ENCODE results near the gene DCAF8L1.
"Not testable (repeated sequence)": the region's sequence is repeated elsewhere in the genome, so short reads cannot be mapped to it uniquely, and the experiment has no call there.

DCAF8L1 gene

GRCh38 chrX:27981349-27981748 is at the start of gene DCAF8L1:
Gene DCAF8L1, minus strand, starts transcription at chrX:27981449. Its CDS starts 115 bp downstream, at chrX:27981334.
- no peak for DNase-seq (ENCODE audit: low spot score)

GRCh38 chrX:28022371-28022770 is 41.1 kb upstream of the DCAF8L1 start:
- DNase-seq (ENCODE audit: low spot score), result no peak

DNA sequence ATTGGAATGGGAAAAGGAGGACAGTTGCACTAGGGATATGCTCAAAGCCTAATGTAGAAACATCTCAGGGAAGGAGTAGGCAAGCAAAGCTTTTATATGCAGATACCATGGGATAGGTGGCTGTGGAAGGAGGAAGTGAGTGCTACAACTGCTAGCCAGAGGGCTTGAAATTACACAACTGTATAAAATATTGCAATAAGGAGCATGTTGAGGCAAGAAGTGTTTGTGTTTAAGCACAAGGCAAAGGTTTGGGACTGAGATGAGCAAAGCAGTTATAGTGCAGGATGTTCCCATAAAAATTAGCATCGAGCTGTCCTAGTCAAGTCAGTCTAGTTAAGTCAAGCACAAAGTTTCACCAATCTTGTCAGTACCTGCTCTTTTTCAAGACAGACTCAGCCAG is 35.6 kb upstream of the DCAF8L1 start:
- DNase-seq (ENCODE audit: low spot score), result no peak

DNA sequence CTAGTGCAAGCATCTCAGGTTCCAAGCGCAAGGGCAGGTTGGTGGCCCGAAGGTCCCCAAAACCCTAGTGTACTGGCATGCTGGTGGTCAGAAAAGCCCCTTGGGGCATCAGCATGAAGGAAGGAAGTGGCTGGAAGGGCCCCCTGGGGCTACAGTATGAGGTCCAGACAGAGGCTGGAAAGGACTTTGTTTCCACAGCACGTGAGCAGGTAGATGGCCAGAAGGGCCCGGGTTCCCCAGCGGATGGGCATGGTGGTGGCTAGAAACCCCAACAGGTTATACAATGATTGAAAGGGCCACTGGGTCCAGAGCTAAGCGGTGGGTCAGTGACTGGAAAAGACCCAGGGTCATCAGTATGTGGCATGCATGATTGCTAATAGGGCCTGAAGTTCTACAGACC is 34.7 kb upstream of the DCAF8L1 start:
- DNase-seq (ENCODE audit: low spot score), result no peak

DNA sequence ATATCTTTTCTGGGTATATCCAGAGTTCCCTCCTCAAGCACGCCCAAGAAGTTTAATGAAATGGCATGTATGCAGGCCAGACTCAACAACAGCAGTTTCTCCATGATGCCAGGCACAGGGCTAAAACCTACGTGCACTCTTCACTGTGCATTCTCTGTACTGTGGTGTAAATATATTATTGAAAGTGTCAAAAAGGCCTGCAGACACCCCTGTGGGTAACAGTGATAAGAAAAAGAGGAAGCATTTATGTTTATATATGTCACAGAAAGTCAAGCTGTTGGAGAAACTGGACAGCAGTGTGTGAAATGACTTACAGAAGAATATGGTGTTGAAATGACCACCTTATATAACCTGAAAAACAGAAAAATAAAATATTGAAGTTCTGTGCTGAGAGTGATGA is 29.6 kb upstream of the DCAF8L1 start:
- no peak for DNase-seq (ENCODE audit: low spot score)

- DNase-seq (ENCODE audit: low spot score), result no peak
These were observed 17.4 kb upstream of the DCAF8L1 start for GRCh38 chrX:27998666-27999065.

DNA sequence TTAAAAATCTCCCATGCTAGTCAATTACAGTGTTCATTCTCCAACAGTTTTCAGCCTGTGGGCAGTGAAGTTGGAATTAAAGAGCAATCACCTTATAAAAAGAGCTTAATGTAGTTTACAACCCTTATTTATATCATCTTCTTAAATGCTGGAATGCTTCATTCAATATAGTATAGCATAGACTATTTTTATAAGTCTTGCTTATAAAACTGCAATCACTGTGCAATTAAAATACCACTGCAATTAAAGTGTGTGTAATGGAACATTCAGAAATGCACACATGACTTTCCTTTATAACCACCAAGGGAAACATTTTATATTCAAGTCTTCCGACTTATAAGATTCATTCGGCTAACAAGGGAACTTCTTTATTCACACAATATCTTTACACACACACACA is 16.4 kb upstream of the DCAF8L1 start:
- no peak for DNase-seq (ENCODE audit: low spot score)

GRCh38 chrX:27996132-27996531 is 14.9 kb upstream of the DCAF8L1 start:
- DNase-seq (ENCODE audit: low spot score), result no peak

GRCh38 chrX:27995611-27996010 is 14.4 kb upstream of the DCAF8L1 start:
- no peak for DNase-seq (ENCODE audit: low spot score)

- no peak for DNase-seq (ENCODE audit: low spot score)
These were observed 6.8 kb upstream of the DCAF8L1 start for GRCh38 chrX:27987862-27988646.

DNA sequence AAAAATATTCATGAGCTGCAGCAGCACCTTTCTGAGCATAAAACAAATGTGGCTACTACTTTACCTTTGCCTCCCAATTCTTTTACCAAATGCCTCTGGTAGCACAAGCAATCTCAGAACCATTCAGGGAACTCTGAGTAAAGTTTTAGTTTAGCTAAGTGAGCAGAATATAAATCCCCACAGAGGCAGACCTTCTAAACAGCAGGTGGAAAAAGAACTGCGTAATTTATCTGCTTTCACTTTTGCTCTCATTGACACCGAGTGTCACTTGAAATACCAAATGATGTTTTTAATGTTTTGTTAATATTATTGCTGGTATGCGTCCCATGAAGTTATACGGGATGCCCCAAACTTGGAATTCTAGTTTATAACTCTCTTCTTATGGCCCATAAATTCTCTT is 4.3 kb downstream of the DCAF8L1 start:
- not testable (repeated sequence) for DNase-seq (ENCODE audit: low spot score)

DNA sequence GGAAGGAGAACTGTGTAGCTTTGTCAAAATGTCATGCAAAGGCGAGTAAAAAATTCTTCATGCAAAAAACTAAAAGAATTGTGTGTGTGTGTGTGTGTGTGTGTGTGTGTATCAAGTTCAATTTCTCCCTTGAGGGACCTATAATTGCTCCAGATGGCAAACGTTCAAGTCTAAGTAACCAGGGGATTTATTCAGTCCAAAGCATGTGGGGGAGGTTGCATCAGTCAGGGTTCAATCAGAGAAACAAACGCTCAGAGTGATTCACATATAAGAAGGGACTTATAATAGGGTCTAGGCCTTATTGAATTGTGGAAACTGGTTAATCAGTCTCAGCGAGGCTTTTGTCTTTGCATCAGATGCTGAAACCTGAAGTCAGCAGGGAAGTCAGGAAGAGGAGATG is 5.0 kb downstream of the DCAF8L1 start:
- no peak for DNase-seq (ENCODE audit: low spot score)

DNA sequence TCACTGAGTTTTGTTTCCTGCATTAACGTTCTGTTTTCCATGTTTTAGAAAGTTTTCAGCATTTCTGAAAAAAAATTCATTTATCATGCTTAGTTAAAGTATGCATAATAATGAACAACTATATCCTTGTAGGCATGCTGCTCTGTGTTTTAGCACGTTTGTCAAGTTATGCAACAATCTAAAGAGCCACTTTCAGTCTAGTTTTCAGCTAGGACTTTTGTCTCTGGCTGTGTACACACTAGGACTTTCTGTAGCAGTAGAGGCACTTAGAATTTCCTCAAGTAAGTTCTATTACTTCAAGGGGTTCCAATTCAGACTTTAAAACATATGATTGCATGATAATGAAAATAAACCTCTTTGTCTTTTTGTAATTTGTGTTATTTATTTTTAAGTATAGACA is 12.4 kb downstream of the DCAF8L1 start:
- no peak for DNase-seq (ENCODE audit: low spot score)

DNA sequence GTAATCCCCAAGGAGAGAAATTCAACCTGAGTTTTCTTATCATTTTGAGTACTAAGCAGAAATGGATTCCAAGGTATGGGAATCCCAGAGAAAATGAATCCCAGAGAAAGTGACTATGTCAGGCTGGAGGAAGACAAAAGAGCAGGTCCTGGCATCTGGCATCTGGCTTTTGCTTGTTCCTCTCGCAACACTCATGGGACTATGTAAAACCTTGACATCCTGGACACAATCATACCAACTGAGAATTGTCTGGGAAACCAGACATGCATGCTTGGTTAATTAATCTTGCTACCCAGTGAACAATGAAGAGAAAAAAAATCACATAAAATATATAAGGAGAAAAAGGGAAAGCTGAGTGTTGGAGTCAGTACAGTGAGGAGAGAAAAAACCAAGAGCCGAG is 12.9 kb downstream of the DCAF8L1 start:
- peak; percentile 3 for DNase-seq (ENCODE audit: low spot score)

DNA sequence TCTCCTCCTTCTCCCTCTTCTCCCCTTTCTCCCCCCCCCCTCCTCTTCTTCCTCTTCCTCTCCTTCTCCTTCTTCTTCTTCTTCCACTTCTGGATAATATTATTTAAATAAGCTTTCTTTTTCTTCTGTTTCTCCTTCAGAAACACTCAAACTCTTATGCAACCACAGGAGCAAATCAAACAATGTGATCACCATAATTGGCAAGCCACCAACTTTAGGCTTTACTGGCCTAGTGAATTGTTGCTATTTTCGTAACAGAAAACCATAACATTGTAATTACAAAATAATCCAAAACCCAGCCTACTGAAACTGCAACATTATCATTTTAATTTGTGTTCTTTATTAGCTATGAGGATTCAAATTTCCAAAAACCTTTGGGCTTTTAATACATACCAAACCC is 14.3 kb downstream of the DCAF8L1 start:
- peak; percentile 26 for DNase-seq (ENCODE audit: low spot score)

GRCh38 chrX:27966492-27966891 is 14.8 kb downstream of the DCAF8L1 start:
- no peak for DNase-seq (ENCODE audit: low spot score)

DNA sequence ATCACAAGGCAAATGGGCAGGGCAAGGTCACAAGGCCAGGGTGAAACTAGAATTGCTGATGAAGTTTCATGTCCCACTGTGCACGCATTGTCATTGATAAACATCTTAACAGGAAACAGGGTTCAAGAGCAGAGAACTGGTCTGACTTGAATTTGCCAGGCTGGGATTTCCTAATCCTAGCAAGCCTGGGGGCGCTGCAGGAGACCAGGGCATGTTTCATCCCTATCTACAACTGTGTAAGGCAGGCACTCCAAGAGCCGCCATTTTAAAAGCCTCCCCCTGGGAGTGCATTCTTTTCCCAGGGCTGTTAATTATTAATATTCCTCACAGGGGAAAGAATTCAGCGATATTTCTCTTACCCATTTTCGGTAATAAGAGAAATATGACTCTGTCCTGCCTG is 15.9 kb downstream of the DCAF8L1 start:
- not testable (repeated sequence) for DNase-seq (ENCODE audit: low spot score)

DNA sequence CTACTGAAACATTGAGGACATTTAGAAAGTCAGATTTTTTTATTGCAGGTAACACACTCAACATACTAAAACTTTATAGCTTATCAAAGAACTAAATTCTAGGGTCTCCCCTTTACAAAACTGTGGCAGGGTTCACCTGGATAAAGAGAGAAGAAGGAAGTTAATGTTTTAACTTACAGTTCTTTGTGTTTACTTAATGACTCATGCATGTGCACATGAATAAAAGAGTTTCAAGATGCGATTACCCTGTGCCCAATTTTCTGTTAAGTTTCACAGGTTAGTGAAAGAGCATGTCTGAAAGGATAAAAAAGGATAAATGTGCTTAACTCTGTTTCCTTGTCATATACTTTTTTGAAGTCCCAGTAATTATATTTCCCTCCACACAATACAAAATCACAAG is 16.8 kb downstream of the DCAF8L1 start:
- peak; percentile 34 for DNase-seq (ENCODE audit: low spot score)

DNA sequence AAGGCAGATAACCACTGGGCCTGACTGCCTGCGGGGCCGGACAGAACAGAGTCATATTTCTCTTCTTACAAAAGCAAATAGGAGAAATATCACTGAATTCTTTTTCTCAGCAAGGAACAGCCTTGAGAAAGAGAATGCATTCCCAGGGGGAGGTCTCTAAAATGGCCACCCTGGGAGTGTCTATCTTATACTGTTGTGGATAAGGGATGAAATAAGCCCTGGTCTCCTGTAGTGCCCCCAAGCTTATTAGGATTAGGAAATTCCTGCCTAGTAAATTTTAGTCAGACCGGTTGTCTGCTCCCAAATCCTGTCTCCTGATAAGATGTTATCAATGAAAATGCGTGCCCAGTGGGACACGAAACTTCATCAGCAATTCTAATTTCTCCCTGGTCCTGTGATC is 20.8 kb downstream of the DCAF8L1 start:
- not testable (repeated sequence) for DNase-seq (ENCODE audit: low spot score)

DNA sequence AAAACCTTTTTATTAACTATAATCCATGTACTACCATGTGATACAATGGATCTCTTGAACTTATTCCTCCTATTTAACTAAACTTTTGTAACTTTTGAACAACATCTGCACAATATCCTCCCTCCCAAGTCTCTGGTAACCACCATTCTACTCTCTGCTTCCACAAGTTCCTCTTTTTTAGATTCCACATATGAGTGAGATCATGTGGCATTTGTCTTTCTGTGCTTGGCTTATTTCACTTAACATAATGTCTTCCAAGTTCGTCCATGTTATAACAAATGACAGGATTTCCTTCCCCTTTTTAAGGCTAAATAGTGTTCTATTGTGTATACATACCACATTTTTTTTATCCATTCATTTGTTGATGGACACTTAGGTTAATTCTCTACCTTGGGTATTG is 28.1 kb downstream of the DCAF8L1 start:
- DNase-seq (ENCODE audit: low spot score), result no peak

- DNase-seq (ENCODE audit: low spot score), result no peak
These were observed 47.9 kb downstream of the DCAF8L1 start for GRCh38 chrX:27933361-27933760.

Data from kidney tubule cell (primary cell).